ENCODE measurements around the gene PARN. TPM values are rescaled to one million over a fixed set of nuclear protein-coding genes. Genes with fewer than 3 reads are reported as not detected.

Gene PARN
- total and polyA plus RNA-seq, 2 donors: 20.4 to 24.8 TPM

DNA sequence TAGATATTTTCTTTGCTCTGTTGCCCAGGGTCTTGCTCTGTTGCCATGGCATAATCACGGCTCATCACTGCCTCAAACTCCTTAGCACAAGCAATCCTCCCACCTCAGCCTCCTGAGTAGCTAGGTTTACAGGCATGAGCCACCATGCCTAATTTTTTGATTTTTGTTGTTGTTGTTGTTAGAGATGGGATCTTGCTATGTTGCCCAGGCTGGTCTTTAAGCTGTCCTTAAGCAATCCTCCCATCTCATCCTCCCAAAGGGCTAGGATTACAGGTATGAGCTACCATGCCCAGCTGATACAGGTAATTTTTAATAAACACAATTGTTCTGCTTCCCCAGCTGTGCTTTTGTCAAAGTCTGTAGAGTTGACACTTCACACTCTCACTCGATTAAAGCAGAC, 159.3 kb downstream of the PARN start:
- Histone ChIP-seq H3K4me3 (ENCODE audit: low read length in 2 of 2) (no peak overlapping the region), H3K36me3 (ENCODE audit: control insufficient read depth in 2 of 2, insufficient read depth in 2 of 2, low read length in 1 of 2) (peaks cover 0 to 4% of the 10 kb centered on the region in 2 donors), H3K9me3 (ENCODE audit: control insufficient read depth in 2 of 2, insufficient read depth in 1 of 2, low read length in 1 of 2) (no peaks in the 10 kb centered on the region), H3K4me1 (ENCODE audit: control insufficient read depth in 2 of 2, insufficient read depth in 2 of 2, low read length in 2 of 2) (no peaks in the 10 kb centered on the region), H3K27me3 (ENCODE audit: control insufficient read depth in 2 of 2, insufficient read depth in 1 of 2, low read length in 1 of 2) (no peaks in the 10 kb centered on the region), H3K27ac (ENCODE audit: low read depth in 1 of 2, low read length in 1 of 2) (no peak overlapping the region)
- WGBS: 98% methylated on average over 2 of the region's 2 CpGs
- no peak for DNase-seq (ENCODE audit: low read depth in 6 of 9, low spot score in 9 of 9)

GRCh38 chr16:14465799-14466198, 164.3 kb downstream of the PARN start:
- no peak overlapping the region for H3K27ac ChIP-seq (ENCODE audit: low read depth in 1 of 2, low read length in 1 of 2)
- H3K36me3 ChIP-seq (ENCODE audit: control insufficient read depth in 2 of 2, insufficient read depth in 2 of 2, low read length in 1 of 2): peaks cover 0 to 3% of the 10 kb centered on the region in 2 donors
- peaks cover 0 to 6% of the 10 kb centered on the region in 2 donors for H3K9me3 ChIP-seq (ENCODE audit: control insufficient read depth in 2 of 2, insufficient read depth in 1 of 2, low read length in 1 of 2)
- no peaks in the 10 kb centered on the region for H3K27me3 ChIP-seq (ENCODE audit: control insufficient read depth in 2 of 2, insufficient read depth in 1 of 2, low read length in 1 of 2)
- no peaks in the 10 kb centered on the region for H3K4me1 ChIP-seq (ENCODE audit: control insufficient read depth in 2 of 2, insufficient read depth in 2 of 2, low read length in 2 of 2)
- no peak overlapping the region for H3K4me3 ChIP-seq (ENCODE audit: low read length in 2 of 2)
- 99% methylated on average over 3 of the region's 3 CpGs for WGBS
- no peak for DNase-seq (ENCODE audit: low read depth in 6 of 9, low spot score in 9 of 9)

- 97% methylated on average over 2 of the region's 2 CpGs for WGBS
- no peaks in the 10 kb centered on the region for H3K4me1 ChIP-seq (ENCODE audit: control insufficient read depth in 2 of 2, insufficient read depth in 2 of 2, low read length in 2 of 2)
- peaks cover 0 to 6% of the 10 kb centered on the region in 2 donors for H3K9me3 ChIP-seq (ENCODE audit: control insufficient read depth in 2 of 2, insufficient read depth in 1 of 2, low read length in 1 of 2)
- H3K27ac ChIP-seq (ENCODE audit: low read depth in 1 of 2, low read length in 1 of 2): no peak overlapping the region
- no peaks in the 10 kb centered on the region for H3K36me3 ChIP-seq (ENCODE audit: control insufficient read depth in 2 of 2, insufficient read depth in 2 of 2, low read length in 1 of 2)
- H3K4me3 ChIP-seq (ENCODE audit: low read length in 2 of 2): no peak overlapping the region
- DNase-seq (ENCODE audit: low read depth in 6 of 9, low spot score in 9 of 9): no peak
- H3K27me3 ChIP-seq (ENCODE audit: control insufficient read depth in 2 of 2, insufficient read depth in 1 of 2, low read length in 1 of 2): no peaks in the 10 kb centered on the region
These were observed 165.3 kb downstream of the PARN start for GRCh38 chr16:14464796-14465195.

GRCh38 chr16:14464192-14464591, 165.9 kb downstream of the PARN start:
- no peak overlapping the region for H3K4me3 ChIP-seq (ENCODE audit: low read length in 2 of 2)
- H3K9me3 ChIP-seq (ENCODE audit: control insufficient read depth in 2 of 2, insufficient read depth in 1 of 2, low read length in 1 of 2): peaks cover 0 to 6% of the 10 kb centered on the region in 2 donors
- no peak overlapping the region for H3K27ac ChIP-seq (ENCODE audit: low read depth in 1 of 2, low read length in 1 of 2)
- H3K36me3 ChIP-seq (ENCODE audit: control insufficient read depth in 2 of 2, insufficient read depth in 2 of 2, low read length in 1 of 2): no peaks in the 10 kb centered on the region
- 96% methylated on average over 2 of the region's 2 CpGs for WGBS
- H3K4me1 ChIP-seq (ENCODE audit: control insufficient read depth in 2 of 2, insufficient read depth in 2 of 2, low read length in 2 of 2): no peaks in the 10 kb centered on the region
- no peaks in the 10 kb centered on the region for H3K27me3 ChIP-seq (ENCODE audit: control insufficient read depth in 2 of 2, insufficient read depth in 1 of 2, low read length in 1 of 2)
- DNase-seq (ENCODE audit: low read depth in 6 of 9, low spot score in 9 of 9): no peak

DNA sequence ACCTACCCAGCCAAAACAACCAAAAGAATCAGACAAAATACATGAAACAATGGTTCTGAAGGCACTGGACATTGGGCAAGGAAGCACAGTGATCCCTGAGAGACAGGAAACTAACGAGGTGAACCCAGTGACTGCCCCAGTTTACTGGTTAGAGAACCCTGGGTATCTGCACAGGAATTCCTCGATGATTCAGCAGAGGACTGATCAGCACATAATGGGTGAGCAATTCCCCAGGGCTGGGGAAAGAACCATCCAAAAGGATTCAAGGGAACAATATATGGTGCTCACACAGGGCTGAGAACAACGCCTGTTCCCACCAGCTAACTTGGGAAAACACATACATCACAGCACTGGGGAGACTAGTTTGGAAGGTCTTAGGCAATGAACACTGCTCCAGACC, 167.2 kb downstream of the PARN start:
- WGBS: 98% methylated on average over 3 of the region's 3 CpGs
- H3K27ac ChIP-seq (ENCODE audit: low read depth in 1 of 2, low read length in 1 of 2): no peak overlapping the region

DNA sequence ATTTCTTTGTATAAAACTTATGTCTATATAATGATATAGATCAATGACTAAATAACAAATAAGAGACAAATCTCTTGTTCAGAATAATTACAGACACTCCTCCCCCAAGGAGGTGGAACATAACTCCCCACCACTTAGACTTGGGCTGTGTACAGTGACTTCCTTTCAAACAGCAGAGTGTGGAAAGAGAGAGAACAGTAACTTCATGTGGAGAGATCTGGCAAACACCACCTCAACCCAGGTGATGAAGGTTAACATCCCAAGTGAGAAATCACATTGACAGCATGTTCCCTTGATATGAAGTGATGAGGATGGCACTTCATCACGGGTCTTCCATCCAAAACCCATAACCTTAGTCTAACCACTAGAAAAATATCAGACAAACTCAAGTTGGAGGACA, 169.3 kb downstream of the PARN start:
- 97% methylated on average over 1 of the region's 1 CpG for WGBS
- Histone ChIP-seq H3K9me3 (ENCODE audit: control insufficient read depth in 2 of 2, insufficient read depth in 1 of 2, low read length in 1 of 2) (peaks cover 0 to 6% of the 10 kb centered on the region in 2 donors), H3K27ac (ENCODE audit: low read depth in 1 of 2, low read length in 1 of 2) (no peak overlapping the region)

More for the DNA sequence above, 167.2 kb downstream of the PARN start:
- Histone ChIP-seq H3K4me3 (ENCODE audit: low read length in 2 of 2) (no peak overlapping the region), H3K36me3 (ENCODE audit: control insufficient read depth in 2 of 2, insufficient read depth in 2 of 2, low read length in 1 of 2) (no peaks in the 10 kb centered on the region), H3K9me3 (ENCODE audit: control insufficient read depth in 2 of 2, insufficient read depth in 1 of 2, low read length in 1 of 2) (peaks cover 0 to 6% of the 10 kb centered on the region in 2 donors), H3K27me3 (ENCODE audit: control insufficient read depth in 2 of 2, insufficient read depth in 1 of 2, low read length in 1 of 2) (no peaks in the 10 kb centered on the region), H3K4me1 (ENCODE audit: control insufficient read depth in 2 of 2, insufficient read depth in 2 of 2, low read length in 2 of 2) (no peaks in the 10 kb centered on the region)
- no peak for DNase-seq (ENCODE audit: low read depth in 6 of 9, low spot score in 9 of 9)

GRCh38 chr16:14458576-14458975, 171.5 kb downstream of the PARN start:
- no peak overlapping the region for H3K4me3 ChIP-seq (ENCODE audit: low read length in 2 of 2)

More for the DNA sequence above, 169.3 kb downstream of the PARN start:
- Histone ChIP-seq H3K4me3 (ENCODE audit: low read length in 2 of 2) (no peak overlapping the region), H3K36me3 (ENCODE audit: control insufficient read depth in 2 of 2, insufficient read depth in 2 of 2, low read length in 1 of 2) (peaks cover 0 to 4% of the 10 kb centered on the region in 2 donors), H3K27me3 (ENCODE audit: control insufficient read depth in 2 of 2, insufficient read depth in 1 of 2, low read length in 1 of 2) (no peaks in the 10 kb centered on the region), H3K4me1 (ENCODE audit: control insufficient read depth in 2 of 2, insufficient read depth in 2 of 2, low read length in 2 of 2) (no peaks in the 10 kb centered on the region)
- DNase-seq (ENCODE audit: low read depth in 6 of 9, low spot score in 9 of 9): no peak

DNA sequence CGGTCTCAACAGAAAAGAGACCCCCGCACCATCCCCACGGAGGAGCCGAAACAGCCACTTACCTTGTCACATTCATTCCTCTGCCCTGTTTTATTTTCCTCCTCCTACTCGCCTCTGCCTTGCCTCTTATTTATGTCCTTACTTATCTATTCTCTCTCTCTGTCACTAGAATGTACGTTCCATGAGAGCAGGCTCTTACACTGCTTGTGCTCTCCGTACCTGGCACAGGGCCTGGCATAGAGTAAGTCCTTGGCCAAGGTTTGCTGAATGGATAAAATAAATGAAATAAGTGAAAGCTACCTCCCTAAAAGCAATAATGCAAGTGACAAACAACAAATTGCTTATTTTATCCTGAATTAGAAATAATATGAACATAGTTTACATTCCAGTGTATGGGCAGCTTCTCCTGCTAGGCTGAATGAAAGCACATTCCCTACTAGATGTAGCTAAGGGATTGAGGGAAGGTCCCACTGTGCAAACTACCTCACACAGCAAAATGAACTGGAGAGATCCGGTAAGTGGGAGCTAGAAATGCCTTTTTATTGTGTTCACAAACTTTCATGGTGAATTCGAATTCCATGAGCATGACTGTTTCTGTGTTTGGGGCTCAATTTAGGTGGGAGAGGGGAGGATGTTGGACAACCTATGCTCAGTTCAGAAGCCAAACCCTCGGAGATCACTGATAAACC, 173.1 kb downstream of the PARN start:
- WGBS: 97% methylated on average over 10 of the region's 10 CpGs
- Histone ChIP-seq H3K4me1 (ENCODE audit: control insufficient read depth in 2 of 2, insufficient read depth in 2 of 2, low read length in 2 of 2) (no peaks in the 10 kb centered on the region), H3K4me3 (ENCODE audit: low read length in 2 of 2) (no peak overlapping the region), H3K36me3 (ENCODE audit: control insufficient read depth in 2 of 2, insufficient read depth in 2 of 2, low read length in 1 of 2) (peaks cover 0 to 4% of the 10 kb centered on the region in 2 donors), H3K27ac (ENCODE audit: low read depth in 1 of 2, low read length in 1 of 2) (no peak overlapping the region), H3K9me3 (ENCODE audit: control insufficient read depth in 2 of 2, insufficient read depth in 1 of 2, low read length in 1 of 2) (no peaks in the 10 kb centered on the region), H3K27me3 (ENCODE audit: control insufficient read depth in 2 of 2, insufficient read depth in 1 of 2, low read length in 1 of 2) (no peaks in the 10 kb centered on the region)
- no peak for DNase-seq (ENCODE audit: low read depth in 6 of 9, low spot score in 9 of 9)

More at GRCh38 chr16:14458576-14458975, 171.5 kb downstream of the PARN start:
- H3K27me3 ChIP-seq (ENCODE audit: control insufficient read depth in 2 of 2, insufficient read depth in 1 of 2, low read length in 1 of 2): no peaks in the 10 kb centered on the region
- WGBS: 98% methylated on average over 7 of the region's 7 CpGs
- H3K4me1 ChIP-seq (ENCODE audit: control insufficient read depth in 2 of 2, insufficient read depth in 2 of 2, low read length in 2 of 2): no peaks in the 10 kb centered on the region
- no peak for DNase-seq (ENCODE audit: low read depth in 6 of 9, low spot score in 9 of 9)
- no peak overlapping the region for H3K27ac ChIP-seq (ENCODE audit: low read depth in 1 of 2, low read length in 1 of 2)
- H3K9me3 ChIP-seq (ENCODE audit: control insufficient read depth in 2 of 2, insufficient read depth in 1 of 2, low read length in 1 of 2): no peaks in the 10 kb centered on the region
- H3K36me3 ChIP-seq (ENCODE audit: control insufficient read depth in 2 of 2, insufficient read depth in 2 of 2, low read length in 1 of 2): peaks cover 0 to 4% of the 10 kb centered on the region in 2 donors

GRCh38 chr16:14455573-14455972, 174.5 kb downstream of the PARN start:
- DNase-seq (ENCODE audit: low read depth in 6 of 9, low spot score in 9 of 9): no peak
- Histone ChIP-seq H3K27me3 (ENCODE audit: control insufficient read depth in 2 of 2, insufficient read depth in 1 of 2, low read length in 1 of 2) (no peaks in the 10 kb centered on the region), H3K27ac (ENCODE audit: low read depth in 1 of 2, low read length in 1 of 2) (no peak overlapping the region), H3K4me3 (ENCODE audit: low read length in 2 of 2) (no peak overlapping the region), H3K9me3 (ENCODE audit: control insufficient read depth in 2 of 2, insufficient read depth in 1 of 2, low read length in 1 of 2) (no peaks in the 10 kb centered on the region), H3K36me3 (ENCODE audit: control insufficient read depth in 2 of 2, insufficient read depth in 2 of 2, low read length in 1 of 2) (peaks cover 0 to 4% of the 10 kb centered on the region in 2 donors), H3K4me1 (ENCODE audit: control insufficient read depth in 2 of 2, insufficient read depth in 2 of 2, low read length in 2 of 2) (no peaks in the 10 kb centered on the region)
- 96% methylated on average over 5 of the region's 5 CpGs for WGBS
